Hepatocyte (in vitro differentiated cells): ENCODE data around the gene SCN11A. TPM values are rescaled to one million over a fixed set of nuclear protein-coding genes. Genes with fewer than 3 reads are reported as not detected.

Source experiments
- DNase-seq: peaks from one replicate; pipeline ENCODE4 v3.0.0-alpha.2; 2016; ENCODE audit warnings: low spot score
- H2AFZ ChIP-seq: fragments of 200-600 bp; sonication (generic); 2 replicates; pipeline ENCODE4 v1.6.0; 2016; ENCODE audit warnings: antibody characterized with exemption, mild to moderate bottlenecking
- H3K27ac ChIP-seq: fragments of 200-600 bp; sonication (generic); 2 replicates; pipeline ENCODE4 v1.5.1; 2016; ENCODE audit warnings: mild to moderate bottlenecking
- H3K27me3 ChIP-seq: fragments of 200-600 bp; sonication (generic); 2 replicates; pipeline ENCODE4 v1.6.1; 2016
- H3K36me3 ChIP-seq: fragments of 200-600 bp; sonication (generic); replicated peaks from 2 replicates; pipeline ENCODE4 v1.5.1; 2016; ENCODE audit warnings: low read depth; ENCODE audit not compliant: insufficient read depth
- H3K4me1 ChIP-seq: fragments of 200-600 bp; sonication (generic); 2 replicates; pipeline ENCODE4 v1.5.1; 2016; ENCODE audit warnings: mild to moderate bottlenecking, moderate library complexity; ENCODE audit not compliant: insufficient read depth
- H3K4me2 ChIP-seq: fragments of 200-600 bp; sonication (generic); 2 replicates; pipeline ENCODE4 v1.6.0; 2016
- H3K4me3 ChIP-seq: fragments of 200-600 bp; sonication (generic); 2 replicates; pipeline ENCODE4 v1.5.1; 2016; ENCODE audit warnings: mild to moderate bottlenecking
- H3K79me2 ChIP-seq: fragments of 200-600 bp; sonication (generic); 2 replicates; pipeline ENCODE4 v1.6.0; 2017; ENCODE audit warnings: mild to moderate bottlenecking
- H3K9me2 ChIP-seq: fragments of 200-600 bp; sonication (generic); replicated peaks from 2 replicates; pipeline ENCODE4 v1.6.0; 2017; ENCODE audit warnings: mild to moderate bottlenecking; ENCODE audit not compliant: insufficient read depth
- H3K9me3 ChIP-seq: fragments of 200-600 bp; sonication (generic); 2 replicates; pipeline ENCODE4 v1.5.1; 2016; ENCODE audit warnings: low read depth, mild to moderate bottlenecking
- H4K20me1 ChIP-seq: fragments of 200-600 bp; sonication (generic); 2 replicates; pipeline ENCODE4 v1.6.0; 2016; ENCODE audit warnings: mild to moderate bottlenecking; ENCODE audit not compliant: insufficient read depth, poor library complexity, severe bottlenecking
- EZH2 ChIP-seq: fragments of 200-600 bp; sonication (generic); IDR thresholded peaks from 2 replicates; pipeline ENCODE4 v1.6.1; 2016; ENCODE audit warnings: antibody characterized with exemption, mild to moderate bottlenecking, borderline replicate concordance
- EZH2phosphoT487 ChIP-seq: fragments of 200-600 bp; sonication (generic); IDR thresholded peaks from one replicate; pipeline ENCODE4 v1.6.1; 2018; ENCODE audit warnings: antibody characterized with exemption, mild to moderate bottlenecking, low read depth, moderate library complexity; ENCODE audit not compliant: unreplicated experiment, severe bottlenecking
- WGBS: methylation state at CpG from one replicate; pipeline ENCODE4 v1.1.6; 2016; ENCODE audit warnings: low lambda C conversion rate; ENCODE audit errors: missing lambda C conversion rate; 5-methylcytosine and 5-hydroxymethylcytosine counted together
- polyA plus RNA-seq: library from polyadenylated mRNA; unstranded; fragments of >200 nt; fragmentation: Nextera tagmentation; extraction: Ambion mirVana; gene quantifications from 2 replicates; pipeline ENCODE4 v1.2.1, GENCODE V29; 2016
- total RNA-seq: library from RNA; depleted of rRNA; stranded (reverse); fragments of >200 nt; gene quantifications from 2 replicates; pipeline ENCODE4 v1.2.3, GENCODE V29; 2014
- TF ChIP-seq, protein P1 (sequence below): fragments of 200-600 bp; sonication (generic); IDR thresholded peaks from 2 replicates; pipeline ENCODE4 v1.5.1; 2016; ENCODE audit warnings: antibody characterized with exemption, mild to moderate bottlenecking; ENCODE audit not compliant: poor library complexity

Gene SCN11A
- total and polyA plus RNA-seq, 2 experiments from 2014 or later, result 1.9 to 3.7 TPM

DNA sequence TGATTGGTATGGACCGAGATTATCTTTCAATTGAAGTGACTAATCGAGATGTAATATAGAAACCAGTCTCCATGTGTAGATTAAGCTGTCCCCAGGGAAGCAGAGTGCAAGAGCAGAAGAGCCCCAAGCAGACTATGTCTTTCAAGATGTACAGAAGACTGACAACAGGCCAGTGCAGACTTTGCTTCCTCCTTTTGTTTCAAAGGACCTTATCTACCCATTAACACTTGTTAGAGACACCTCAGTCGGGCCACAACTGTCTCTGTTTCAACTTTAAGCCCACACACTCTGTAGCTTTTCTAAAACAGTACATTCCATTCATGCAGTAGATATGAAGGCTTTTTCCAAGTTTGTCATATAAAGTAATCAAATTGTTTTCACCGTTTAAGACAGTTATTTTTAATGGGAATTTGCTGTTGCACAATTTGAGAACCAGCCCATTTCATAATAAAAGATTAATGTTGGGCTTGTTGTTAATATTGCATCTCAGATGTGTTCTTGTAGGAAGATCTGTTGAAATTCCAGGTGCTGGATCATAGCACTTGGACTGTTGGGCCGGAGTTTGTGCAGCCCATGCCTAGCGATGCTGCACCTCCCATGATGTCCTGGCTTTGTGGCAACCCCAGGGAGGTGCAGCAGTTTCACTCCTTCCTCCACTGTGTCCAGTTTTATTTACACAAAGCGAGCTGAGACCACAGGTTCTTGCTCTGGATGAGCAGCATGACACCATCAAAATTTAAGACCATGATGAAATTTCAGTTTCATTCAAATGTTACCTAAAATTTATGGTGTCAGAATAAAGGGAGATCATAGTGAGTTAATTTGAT lies 43.3 kb upstream of the SCN11A start:
- no peaks in the 10 kb centered on the region for H3K79me2 ChIP-seq
- no peaks in the 10 kb centered on the region for H4K20me1 ChIP-seq
- WGBS, result 85% methylated on average over 7 of the region's 7 CpGs
- H3K4me2 ChIP-seq, result no peak overlapping the region
- no peaks in the 10 kb centered on the region for H3K36me3 ChIP-seq
- no peaks in the 10 kb centered on the region for H3K27me3 ChIP-seq
- no peak for TF ChIP-seq EZH2
- no peak for TF ChIP-seq EZH2phosphoT487
- TF ChIP-seq, protein P1, sequence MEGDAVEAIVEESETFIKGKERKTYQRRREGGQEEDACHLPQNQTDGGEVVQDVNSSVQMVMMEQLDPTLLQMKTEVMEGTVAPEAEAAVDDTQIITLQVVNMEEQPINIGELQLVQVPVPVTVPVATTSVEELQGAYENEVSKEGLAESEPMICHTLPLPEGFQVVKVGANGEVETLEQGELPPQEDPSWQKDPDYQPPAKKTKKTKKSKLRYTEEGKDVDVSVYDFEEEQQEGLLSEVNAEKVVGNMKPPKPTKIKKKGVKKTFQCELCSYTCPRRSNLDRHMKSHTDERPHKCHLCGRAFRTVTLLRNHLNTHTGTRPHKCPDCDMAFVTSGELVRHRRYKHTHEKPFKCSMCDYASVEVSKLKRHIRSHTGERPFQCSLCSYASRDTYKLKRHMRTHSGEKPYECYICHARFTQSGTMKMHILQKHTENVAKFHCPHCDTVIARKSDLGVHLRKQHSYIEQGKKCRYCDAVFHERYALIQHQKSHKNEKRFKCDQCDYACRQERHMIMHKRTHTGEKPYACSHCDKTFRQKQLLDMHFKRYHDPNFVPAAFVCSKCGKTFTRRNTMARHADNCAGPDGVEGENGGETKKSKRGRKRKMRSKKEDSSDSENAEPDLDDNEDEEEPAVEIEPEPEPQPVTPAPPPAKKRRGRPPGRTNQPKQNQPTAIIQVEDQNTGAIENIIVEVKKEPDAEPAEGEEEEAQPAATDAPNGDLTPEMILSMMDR, result no peak
- no peaks in the 10 kb centered on the region for H3K4me1 ChIP-seq
- no peak for DNase-seq
- H3K9me2 ChIP-seq, result no peaks in the 10 kb centered on the region
- H3K27ac ChIP-seq, result no peak overlapping the region
- H2AFZ ChIP-seq, result no peak overlapping the region
- H3K4me3 ChIP-seq, result no peak overlapping the region
- no peaks in the 10 kb centered on the region for H3K9me3 ChIP-seq

DNA sequence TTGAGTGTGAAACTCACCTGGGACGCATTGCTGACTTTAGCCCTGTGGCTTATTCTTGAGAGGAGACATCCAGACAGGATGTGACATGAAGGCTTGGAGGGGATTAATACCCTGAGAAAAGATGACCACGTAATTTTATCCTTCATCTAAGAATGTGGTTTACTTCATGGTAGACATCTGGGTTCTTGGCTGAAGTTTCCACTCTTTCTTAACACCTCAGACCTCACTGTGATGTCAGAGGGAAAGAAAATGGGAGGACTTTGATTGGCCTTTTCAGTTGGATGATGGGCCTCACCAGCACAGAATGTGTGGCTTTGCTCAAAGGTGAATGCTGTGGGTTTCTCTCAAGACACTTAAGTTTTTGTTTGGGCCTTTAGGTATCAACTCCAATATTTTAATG lies 39.2 kb upstream of the SCN11A start:
- WGBS, result 96% methylated on average over 2 of the region's 2 CpGs

DNA sequence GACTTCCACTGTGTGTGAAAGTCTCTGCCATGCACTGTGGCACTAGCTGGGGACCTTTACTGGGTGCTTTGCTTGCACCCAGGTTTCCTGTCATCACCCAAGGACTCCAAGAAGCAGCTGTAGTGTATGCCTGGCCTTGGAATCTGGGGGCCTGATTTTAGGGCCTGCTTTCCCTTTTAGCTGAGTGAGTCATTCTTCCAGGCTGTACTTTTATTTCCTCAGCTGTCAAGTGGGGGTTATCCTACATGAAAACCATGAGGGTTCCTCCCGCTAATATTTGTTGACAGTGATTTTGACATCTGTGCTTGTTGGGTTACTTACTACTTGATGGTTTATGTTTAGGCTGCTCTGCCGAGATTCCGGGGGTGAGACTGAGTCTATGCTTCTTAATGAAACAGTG lies 37.1 kb upstream of the SCN11A start:
- Histone ChIP-seq H3K27ac (no peak overlapping the region), H4K20me1 (no peaks in the 10 kb centered on the region), H3K9me3 (no peaks in the 10 kb centered on the region), H3K4me3 (no peak overlapping the region), H3K27me3 (no peaks in the 10 kb centered on the region), H3K4me1 (no peaks in the 10 kb centered on the region), H3K36me3 (no peaks in the 10 kb centered on the region), H2AFZ (no peak overlapping the region), H3K9me2 (no peaks in the 10 kb centered on the region), H3K4me2 (no peak overlapping the region), H3K79me2 (no peaks in the 10 kb centered on the region)
- WGBS, result 86% methylated on average over 3 of the region's 3 CpGs
- no peak for DNase-seq
- TF ChIP-seq EZH2 (no peak), EZH2phosphoT487 (no peak)
- TF ChIP-seq, protein P1, result no peak

More for the DNA sequence above, 39.2 kb upstream of the SCN11A start:
- Histone ChIP-seq H3K4me1 (no peaks in the 10 kb centered on the region), H4K20me1 (no peaks in the 10 kb centered on the region), H3K4me3 (no peak overlapping the region), H3K79me2 (no peaks in the 10 kb centered on the region), H3K9me3 (no peaks in the 10 kb centered on the region), H3K27me3 (no peaks in the 10 kb centered on the region), H3K36me3 (no peaks in the 10 kb centered on the region), H3K9me2 (no peaks in the 10 kb centered on the region), H3K4me2 (no peak overlapping the region), H3K27ac (no peak overlapping the region), H2AFZ (no peak overlapping the region)
- no peak for DNase-seq
- TF ChIP-seq, protein P1, result no peak
- no peak for TF ChIP-seq EZH2
- TF ChIP-seq EZH2phosphoT487, result no peak
